IPS DF 6.9 (cell line): ENCODE results near the gene RPRM.
"Not testable (repeated sequence)": the region's sequence is repeated elsewhere in the genome, so short reads cannot be mapped to it uniquely, and the experiment has no call there.

ENCODE experiments used
- DNase-seq: peaks from one replicate; pipeline ENCODE4 v3.0.0-alpha.2; 2013; ENCODE audit warnings: low read depth, low spot score
- H3K27ac ChIP-seq: one replicate; pipeline ENCODE4 v1.5.1; 2013; ENCODE audit warnings: low read length, control low read depth
- H3K27me3 ChIP-seq: 2 replicates; pipeline ENCODE4 v1.6.1; 2013; ENCODE audit warnings: mild to moderate bottlenecking, low read length; ENCODE audit not compliant: control insufficient read depth, insufficient read depth
- H3K36me3 ChIP-seq: 2 replicates; pipeline ENCODE4 v1.6.1; 2013; ENCODE audit warnings: low read length; ENCODE audit not compliant: control insufficient read depth, insufficient read depth
- H3K4me1 ChIP-seq: 2 replicates; pipeline ENCODE4 v1.6.1; 2013; ENCODE audit warnings: low read length; ENCODE audit not compliant: control insufficient read depth, insufficient read depth
- H3K4me3 ChIP-seq: 2 replicates; pipeline ENCODE4 v1.5.1; 2013; ENCODE audit warnings: mild to moderate bottlenecking, low read length
- H3K9me3 ChIP-seq: 2 replicates; pipeline ENCODE4 v1.6.1; 2013; ENCODE audit warnings: low read length, inconsistent platforms; ENCODE audit not compliant: control insufficient read depth, insufficient read depth
- WGBS: extraction: QIAGEN DNeasy Blood & Tissue Kit; methylation state at CpG from one replicate; pipeline ENCODE4 v1.1.7; 2013; ENCODE audit warnings: mixed read lengths, missing lambda C conversion rate; ENCODE audit not compliant: insufficient read length, insufficient coverage; 5-methylcytosine and 5-hydroxymethylcytosine counted together

Gene RPRM

DNA sequence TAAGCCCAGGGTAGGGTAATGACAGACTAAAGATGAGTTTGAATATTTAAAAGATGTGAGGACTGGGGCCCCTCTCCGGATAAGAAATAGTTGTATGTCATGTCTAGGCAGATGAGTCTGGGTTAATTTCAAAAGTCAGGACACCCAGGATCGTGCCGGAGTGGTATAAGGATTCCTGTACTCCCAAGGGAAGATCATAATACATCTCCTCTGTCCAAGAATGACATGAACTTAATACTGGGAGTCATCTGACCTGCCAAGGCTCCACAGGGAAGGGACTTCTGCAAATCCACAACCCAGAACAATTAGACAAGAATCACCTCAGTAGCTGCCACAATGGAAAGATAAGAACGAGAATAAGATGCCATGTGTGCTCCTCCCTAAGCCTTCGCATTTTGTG, 17.1 kb downstream of the RPRM start:
- H3K9me3 ChIP-seq: no peaks in the 10 kb centered on the region
- H3K4me3 ChIP-seq: no peak overlapping the region
- DNase-seq: no peak
- no peaks in the 10 kb centered on the region for H3K4me1 ChIP-seq
- no peaks in the 10 kb centered on the region for H3K27me3 ChIP-seq
- WGBS: no CpG with 5 or more reads among the region's 5 CpGs
- H3K27ac ChIP-seq: no peak overlapping the region
- H3K36me3 ChIP-seq: no peaks in the 10 kb centered on the region

DNA sequence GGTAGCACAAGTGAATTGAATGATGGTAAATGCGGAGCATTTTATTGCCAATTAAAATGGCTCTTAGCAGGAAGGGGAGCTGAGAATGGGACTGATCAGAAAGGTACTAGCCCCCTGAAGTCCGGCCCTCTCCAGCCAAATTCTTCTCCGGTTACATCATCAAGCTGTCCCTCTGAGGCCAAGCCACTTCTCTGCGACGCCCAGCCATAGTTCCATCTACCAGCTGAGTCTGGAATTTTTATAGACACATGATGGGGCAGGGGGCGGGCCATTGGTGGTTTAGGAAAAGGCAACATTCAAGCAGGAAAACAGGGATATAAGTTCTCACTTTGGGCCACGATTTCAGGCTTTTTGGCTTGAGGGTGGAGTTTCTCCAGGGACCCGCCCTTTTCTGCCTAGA, 22.7 kb downstream of the RPRM start:
- Histone ChIP-seq H3K4me3 (no peak overlapping the region), H3K27ac (no peak overlapping the region), H3K4me1 (peaks cover 3% of the 10 kb centered on the region), H3K27me3 (no peaks in the 10 kb centered on the region), H3K9me3 (no peaks in the 10 kb centered on the region), H3K36me3 (no peaks in the 10 kb centered on the region)
- DNase-seq: no peak
- WGBS: no CpG with 5 or more reads among the region's 8 CpGs

DNA sequence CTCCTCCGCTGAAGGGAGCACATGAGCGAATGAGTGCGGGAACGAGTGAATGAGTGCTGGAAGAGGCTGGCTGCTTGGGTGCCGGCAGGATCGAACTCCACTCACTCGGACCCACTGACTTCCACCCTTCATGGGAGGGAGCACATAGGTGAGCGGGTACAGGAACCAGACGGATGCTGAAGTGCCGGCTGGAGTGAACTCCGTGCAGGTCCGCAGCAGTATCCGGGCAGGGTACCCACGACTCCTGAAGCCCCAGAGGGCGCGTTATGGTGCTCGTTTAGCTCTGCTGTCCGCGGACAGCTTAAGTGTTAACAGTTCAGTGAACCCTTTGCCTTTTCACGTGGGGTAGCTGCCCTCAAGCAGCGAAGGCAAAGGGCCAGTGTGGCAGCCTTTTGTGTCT, 23.2 kb downstream of the RPRM start:
- no peak for DNase-seq
- no CpG with 5 or more reads among the region's 21 CpGs for WGBS
- Histone ChIP-seq H3K9me3 (no peaks in the 10 kb centered on the region), H3K4me3 (no peak overlapping the region), H3K4me1 (peaks cover 3% of the 10 kb centered on the region), H3K27me3 (no peaks in the 10 kb centered on the region), H3K36me3 (no peaks in the 10 kb centered on the region), H3K27ac (no peak overlapping the region)

DNA sequence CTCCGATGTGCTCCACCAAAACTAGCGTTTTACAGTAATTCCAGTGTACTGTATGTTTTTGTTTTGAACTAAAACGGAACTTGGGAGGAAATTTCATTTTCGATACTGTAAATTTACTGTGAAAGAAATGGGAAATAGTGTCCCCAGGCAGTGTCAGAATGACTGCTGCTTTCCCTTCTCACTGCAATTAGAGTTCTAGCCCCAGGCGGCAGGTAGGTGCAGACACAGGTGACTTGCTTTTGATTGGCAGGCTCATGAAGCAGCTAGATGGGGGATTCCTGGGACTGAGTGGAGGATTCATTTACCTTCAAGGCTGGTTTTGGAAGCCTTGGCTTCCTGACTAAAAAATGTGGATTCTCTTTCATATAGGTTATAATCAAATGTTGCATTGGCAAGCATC, 27.0 kb downstream of the RPRM start:
- Histone ChIP-seq H3K9me3 (no peaks in the 10 kb centered on the region), H3K27ac (no peak overlapping the region), H3K36me3 (no peaks in the 10 kb centered on the region), H3K27me3 (no peaks in the 10 kb centered on the region), H3K4me3 (no peak overlapping the region), H3K4me1 (peaks cover 3% of the 10 kb centered on the region)
- DNase-seq: no peak
- no CpG with 5 or more reads among the region's 5 CpGs for WGBS

DNA sequence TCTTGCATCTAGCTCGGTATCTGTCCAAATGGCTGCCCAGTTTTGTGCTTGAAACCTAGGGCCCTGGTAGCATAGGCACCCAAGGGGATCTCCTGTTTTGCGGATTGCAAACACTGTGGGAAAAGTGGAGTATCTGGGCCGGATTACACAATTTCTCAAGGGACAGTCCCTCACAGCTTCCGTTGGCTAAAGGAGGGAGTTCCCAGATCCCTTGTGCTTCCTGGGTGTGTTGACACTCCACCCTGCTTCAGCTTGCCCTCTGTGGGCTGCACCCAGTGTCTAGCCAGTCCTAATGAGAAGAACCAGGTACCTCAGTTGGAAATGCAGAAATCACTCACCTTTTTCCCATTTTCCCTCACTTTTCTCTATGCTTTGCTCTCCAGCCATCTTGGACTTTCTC, 35.5 kb downstream of the RPRM start:
- Histone ChIP-seq H3K4me3 (no peak overlapping the region), H3K4me1 (no peaks in the 10 kb centered on the region), H3K9me3 (no peaks in the 10 kb centered on the region), H3K27ac (no peak overlapping the region), H3K36me3 (no peaks in the 10 kb centered on the region), H3K27me3 (no peaks in the 10 kb centered on the region)
- WGBS: no CpG with 5 or more reads among the region's 4 CpGs
- no peak for DNase-seq

DNA sequence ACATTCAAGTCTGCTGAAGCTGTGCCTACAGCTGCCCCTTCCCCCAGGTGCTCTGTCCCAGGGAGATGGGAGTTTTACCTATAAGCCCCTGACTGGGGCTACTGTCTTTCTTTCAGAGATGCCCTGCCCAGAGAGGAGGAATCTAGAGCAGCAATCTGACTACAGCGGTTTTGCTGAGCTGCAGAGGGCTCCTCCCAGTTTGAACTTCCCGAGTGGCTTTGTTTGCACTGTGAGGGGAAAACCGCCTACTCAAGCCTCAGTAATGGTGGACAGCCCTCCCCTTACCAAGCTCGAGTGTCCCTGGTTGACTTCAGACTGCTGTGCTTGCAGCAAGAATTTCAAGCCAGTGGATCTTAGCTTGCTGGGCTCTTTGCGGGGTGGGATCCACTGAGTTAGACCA, 35.9 kb downstream of the RPRM start:
- H3K27me3 ChIP-seq, H3K4me1 ChIP-seq, H3K4me3 ChIP-seq, H3K9me3 ChIP-seq, H3K27ac ChIP-seq, DNase-seq, H3K36me3 ChIP-seq: not testable (repeated sequence)
- no CpG with 5 or more reads among the region's 5 CpGs for WGBS

DNA sequence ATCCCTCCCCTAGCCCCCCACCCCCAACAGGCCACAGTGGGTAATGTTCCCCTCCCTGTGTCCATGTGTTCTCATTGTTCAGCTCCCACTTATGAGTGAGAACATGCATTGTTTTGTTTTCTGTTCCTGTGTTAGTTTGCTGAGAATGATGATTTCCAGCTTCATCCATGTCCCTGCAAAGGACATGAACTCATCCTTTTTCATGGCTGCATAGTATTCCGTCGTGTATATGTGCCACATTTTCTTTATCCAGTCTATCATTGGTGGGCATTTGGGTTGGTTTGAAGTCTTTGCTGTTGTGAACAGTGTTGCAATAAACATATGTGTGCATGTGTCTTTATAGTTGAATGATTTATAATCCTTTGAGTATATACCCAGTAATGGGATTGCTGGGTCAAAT, 38.5 kb downstream of the RPRM start:
- H3K4me3 ChIP-seq, H3K27ac ChIP-seq, H3K9me3 ChIP-seq, H3K36me3 ChIP-seq, H3K27me3 ChIP-seq, H3K4me1 ChIP-seq, DNase-seq: not testable (repeated sequence)
- WGBS: no CpG with 5 or more reads among the region's 2 CpGs

DNA sequence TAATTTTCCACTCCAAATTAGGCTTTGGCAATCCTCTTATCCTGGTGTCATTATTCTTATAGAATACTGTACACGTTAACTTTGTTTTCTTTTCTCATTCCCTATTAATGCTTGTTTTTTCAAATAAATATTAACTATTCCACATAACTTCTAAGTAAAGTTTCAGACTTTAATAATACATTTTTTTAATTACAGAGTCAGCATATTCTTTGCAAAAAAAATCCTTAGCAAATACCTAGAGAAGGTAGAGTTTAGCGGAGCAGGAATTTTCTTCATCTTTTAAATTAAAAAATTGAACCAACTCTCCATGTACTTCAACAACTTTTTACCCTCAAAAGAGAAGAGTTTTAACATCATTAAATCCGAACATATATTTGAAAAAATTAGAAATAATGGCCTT, 45.2 kb downstream of the RPRM start:
- no peaks in the 10 kb centered on the region for H3K36me3 ChIP-seq
- no peak overlapping the region for H3K27ac ChIP-seq
- no peaks in the 10 kb centered on the region for H3K9me3 ChIP-seq
- no CpG with 5 or more reads among the region's 3 CpGs for WGBS
- H3K27me3 ChIP-seq: no peaks in the 10 kb centered on the region
- DNase-seq: no peak
- H3K4me1 ChIP-seq: no peaks in the 10 kb centered on the region
- no peak overlapping the region for H3K4me3 ChIP-seq

DNA sequence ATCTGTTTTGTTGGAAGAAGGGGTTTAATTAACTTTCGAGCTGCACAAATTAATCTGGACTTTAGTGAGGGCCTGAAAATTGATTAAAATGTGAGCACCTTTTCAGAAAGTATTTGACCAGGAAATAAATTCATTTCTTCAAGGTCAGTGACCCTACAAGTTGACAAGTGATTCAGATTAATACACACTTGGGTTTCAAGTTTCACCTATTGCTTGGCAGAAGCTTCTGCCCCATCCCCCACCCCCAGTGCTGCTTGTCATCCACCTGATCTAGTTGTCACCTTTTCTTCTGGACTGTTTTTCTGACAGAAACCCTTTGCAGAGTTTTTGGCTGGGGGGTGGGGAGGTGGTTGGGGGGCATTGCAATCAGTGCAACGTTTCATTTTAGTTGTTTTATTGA, 46.2 kb downstream of the RPRM start:
- Histone ChIP-seq H3K4me1 (no peaks in the 10 kb centered on the region), H3K27ac (no peak overlapping the region), H3K9me3 (no peaks in the 10 kb centered on the region), H3K4me3 (no peak overlapping the region), H3K27me3 (no peaks in the 10 kb centered on the region), H3K36me3 (no peaks in the 10 kb centered on the region)
- DNase-seq: no peak
- WGBS: no CpG with 5 or more reads among the region's 2 CpGs

DNA sequence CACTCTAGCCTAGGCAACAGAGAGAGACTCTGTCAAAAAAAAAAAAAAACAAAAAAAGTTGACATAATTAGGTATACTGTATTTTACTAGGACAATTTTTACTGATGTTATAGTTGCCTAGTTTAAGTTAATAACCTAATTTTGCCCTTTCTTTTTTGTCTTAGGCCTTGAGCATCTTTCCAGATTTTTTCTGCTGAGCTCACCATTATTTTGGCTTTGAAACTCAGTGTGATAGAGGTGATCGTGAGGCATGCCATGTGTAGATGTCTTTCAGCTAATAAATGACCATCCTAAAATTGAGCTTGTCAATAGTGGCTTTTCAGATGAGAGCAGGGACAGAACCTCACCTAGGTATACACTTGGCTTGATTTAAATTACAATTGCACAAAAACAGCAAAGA, 47.4 kb downstream of the RPRM start:
- H3K4me1 ChIP-seq: no peaks in the 10 kb centered on the region
- H3K36me3 ChIP-seq: no peaks in the 10 kb centered on the region
- H3K4me3 ChIP-seq: no peak overlapping the region
- no peaks in the 10 kb centered on the region for H3K27me3 ChIP-seq
- DNase-seq: no peak
- H3K9me3 ChIP-seq: no peaks in the 10 kb centered on the region
- no peak overlapping the region for H3K27ac ChIP-seq
- WGBS: no CpG with 5 or more reads among the region's 1 CpG
